Upper lobe of left lung (tissue), 4 donors: ENCODE data around the gene KRT8.

Experiments
- EP300 ChIP-seq, 4 donors: sonication (generic); formaldehyde crosslinking; IDR thresholded peaks; one replicate each; pipeline ENCODE4 v1.5.1; 2017; ENCODE audit warnings: antibody characterized with exemption in 4 of 4, control low read depth in 2 of 4
- POLR2A ChIP-seq, 4 donors: fragments of 450-650 bp; IDR thresholded peaks; one replicate each; pipeline ENCODE4 v1.5.1; 2016 to 2017; ENCODE audit warnings: antibody characterized with exemption in 4 of 4, mild to moderate bottlenecking in 2 of 4
- POLR2AphosphoS5 ChIP-seq, 2 donors: sonication (generic); formaldehyde crosslinking; IDR thresholded peaks; one replicate each; pipeline ENCODE4 v1.5.1; 2017; ENCODE audit warnings: antibody characterized with exemption in 2 of 2
- TF ChIP-seq, protein P1 (sequence below), 6 experiments: fragments of 450-650 bp in 4 of 6; fragments of 200-600 bp in 2 of 6; sonication (generic) in 2 of 6; IDR thresholded peaks; one replicate each; pipeline ENCODE4 v1.5.1; 2016 to 2019; ENCODE audit warnings: antibody characterized with exemption in 6 of 6

- TF ChIP-seq POLR2AphosphoS5 (IDR thresholded peaks at IDR 0.05), result no peak
- no peak for TF ChIP-seq POLR2A (IDR thresholded peaks at IDR 0.05)
- TF ChIP-seq, protein P1, sequence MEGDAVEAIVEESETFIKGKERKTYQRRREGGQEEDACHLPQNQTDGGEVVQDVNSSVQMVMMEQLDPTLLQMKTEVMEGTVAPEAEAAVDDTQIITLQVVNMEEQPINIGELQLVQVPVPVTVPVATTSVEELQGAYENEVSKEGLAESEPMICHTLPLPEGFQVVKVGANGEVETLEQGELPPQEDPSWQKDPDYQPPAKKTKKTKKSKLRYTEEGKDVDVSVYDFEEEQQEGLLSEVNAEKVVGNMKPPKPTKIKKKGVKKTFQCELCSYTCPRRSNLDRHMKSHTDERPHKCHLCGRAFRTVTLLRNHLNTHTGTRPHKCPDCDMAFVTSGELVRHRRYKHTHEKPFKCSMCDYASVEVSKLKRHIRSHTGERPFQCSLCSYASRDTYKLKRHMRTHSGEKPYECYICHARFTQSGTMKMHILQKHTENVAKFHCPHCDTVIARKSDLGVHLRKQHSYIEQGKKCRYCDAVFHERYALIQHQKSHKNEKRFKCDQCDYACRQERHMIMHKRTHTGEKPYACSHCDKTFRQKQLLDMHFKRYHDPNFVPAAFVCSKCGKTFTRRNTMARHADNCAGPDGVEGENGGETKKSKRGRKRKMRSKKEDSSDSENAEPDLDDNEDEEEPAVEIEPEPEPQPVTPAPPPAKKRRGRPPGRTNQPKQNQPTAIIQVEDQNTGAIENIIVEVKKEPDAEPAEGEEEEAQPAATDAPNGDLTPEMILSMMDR (IDR thresholded peaks at IDR 0.05), result no peak
- no peak for TF ChIP-seq EP300 (IDR thresholded peaks at IDR 0.05)
Measured at GRCh38 chr12:52909796-52910195, 4.9 kb upstream of the KRT8 start.
